Esophagus muscularis mucosa (tissue), 4 donors: Measurements from ENCODE around the gene E2F4. TPM values are rescaled to one million over a fixed set of nuclear protein-coding genes. Genes with fewer than 3 reads are reported as not detected.

Experiments
- DNase-seq: peaks from one replicate; pipeline ENCODE4 v3.0.0-alpha.2; 2017; ENCODE audit errors: extremely low spot score
- H3K27ac ChIP-seq, 4 donors: fragments of 200-600 bp; sonication (generic); replicated peaks in 1 of 4; 1 replicate in 3 of 4; 2 replicates in 1 of 4; pipeline ENCODE4 v1.5.1; 2016 to 2019; ENCODE audit warnings: mild to moderate bottlenecking in 1 of 4
- H3K27me3 ChIP-seq, 4 donors: fragments of 200-600 bp; sonication (generic); one replicate each; pipeline versions ENCODE4 v1.5.1 to v1.6.0; 2016 to 2019
- H3K36me3 ChIP-seq, 4 donors: fragments of 200-600 bp; sonication (generic); one replicate each; pipeline ENCODE4 v1.5.1; 2016 to 2019
- H3K4me1 ChIP-seq, 4 donors: fragments of 200-600 bp; sonication (generic); one replicate each; pipeline ENCODE4 v1.5.1; 2016 to 2019
- H3K4me3 ChIP-seq, 4 donors: fragments of 200-600 bp; sonication (generic); 1 replicate in 2 of 4; 2 replicates in 2 of 4; pipeline ENCODE4 v1.5.1; 2016 to 2019; ENCODE audit warnings: mild to moderate bottlenecking in 4 of 4, moderate library complexity in 1 of 4
- H3K9me3 ChIP-seq, 4 donors: fragments of 200-600 bp; sonication (generic); 1 replicate in 3 of 4; 2 replicates in 1 of 4; pipeline ENCODE4 v1.5.1; 2016 to 2019
- EP300 ChIP-seq: sonication (generic); formaldehyde crosslinking; IDR thresholded peaks from one replicate; pipeline ENCODE4 v1.6.1; 2017; ENCODE audit warnings: antibody characterized with exemption
- POLR2A ChIP-seq: fragments of 450-650 bp; IDR thresholded peaks from one replicate; pipeline ENCODE4 v1.6.1; 2017; ENCODE audit warnings: antibody characterized with exemption, moderate library complexity, mild to moderate bottlenecking, low read depth
- POLR2AphosphoS5 ChIP-seq, 2 donors: sonication (generic); formaldehyde crosslinking; IDR thresholded peaks; one replicate each; pipeline ENCODE4 v1.6.1; 2017; ENCODE audit warnings: antibody characterized with exemption in 2 of 2
- WGBS: methylation state at CpG from one replicate; pipeline ENCODE4 v1.1.5; 2018; 5-methylcytosine and 5-hydroxymethylcytosine counted together
- intact Hi-C: fragments of 100-400 bp; cut with DNase I; formaldehyde crosslinking; loops from one replicate; pipeline ENCODE4 v1.15.1; 2023
- total RNA-seq, 4 donors: library from RNA; depleted of rRNA; stranded (reverse); fragments of >200 nt; gene quantifications; one replicate each; pipeline versions ENCODE4 v1.1.0 to v1.2.1, GENCODE V29; 2016
- TF ChIP-seq, protein P1 (sequence below), 3 experiments: fragments of 200-600 bp in 2 of 3; fragments of 450-650 bp in 1 of 3; sonication (generic) in 2 of 3; IDR thresholded peaks; one replicate each; pipeline ENCODE4 v1.5.1; 2017 to 2019; ENCODE audit warnings: antibody characterized with exemption in 3 of 3, mild to moderate bottlenecking in 2 of 3, moderate library complexity in 1 of 3

Gene E2F4
- total RNA-seq, 4 donors from 2014 or later: 54.8 to 96.9 (median 93.1) TPM

GRCh38 chr16:67157892-67158635 lies 33.9 kb upstream of the E2F4 start:
- Histone ChIP-seq H3K4me1 (peaks cover 51 to 61% (median 55%) of the 10 kb centered on the region in 4 donors), H3K27ac (no peak overlapping the region), H3K36me3 (no peaks in the 10 kb centered on the region), H3K9me3 (no peaks in the 10 kb centered on the region), H3K4me3 (no peak overlapping the region), H3K27me3 (peaks cover 0 to 7% (median under 1%) of the 10 kb centered on the region in 4 donors)
- DNase-seq: no peak
- TF ChIP-seq POLR2A: no peak
- TF ChIP-seq EP300: no peak
- TF ChIP-seq, protein P1, sequence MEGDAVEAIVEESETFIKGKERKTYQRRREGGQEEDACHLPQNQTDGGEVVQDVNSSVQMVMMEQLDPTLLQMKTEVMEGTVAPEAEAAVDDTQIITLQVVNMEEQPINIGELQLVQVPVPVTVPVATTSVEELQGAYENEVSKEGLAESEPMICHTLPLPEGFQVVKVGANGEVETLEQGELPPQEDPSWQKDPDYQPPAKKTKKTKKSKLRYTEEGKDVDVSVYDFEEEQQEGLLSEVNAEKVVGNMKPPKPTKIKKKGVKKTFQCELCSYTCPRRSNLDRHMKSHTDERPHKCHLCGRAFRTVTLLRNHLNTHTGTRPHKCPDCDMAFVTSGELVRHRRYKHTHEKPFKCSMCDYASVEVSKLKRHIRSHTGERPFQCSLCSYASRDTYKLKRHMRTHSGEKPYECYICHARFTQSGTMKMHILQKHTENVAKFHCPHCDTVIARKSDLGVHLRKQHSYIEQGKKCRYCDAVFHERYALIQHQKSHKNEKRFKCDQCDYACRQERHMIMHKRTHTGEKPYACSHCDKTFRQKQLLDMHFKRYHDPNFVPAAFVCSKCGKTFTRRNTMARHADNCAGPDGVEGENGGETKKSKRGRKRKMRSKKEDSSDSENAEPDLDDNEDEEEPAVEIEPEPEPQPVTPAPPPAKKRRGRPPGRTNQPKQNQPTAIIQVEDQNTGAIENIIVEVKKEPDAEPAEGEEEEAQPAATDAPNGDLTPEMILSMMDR (IDR thresholded peaks at IDR 0.05): no peak
- TF ChIP-seq POLR2AphosphoS5 (IDR thresholded peaks at IDR 0.05): no peak
- WGBS: 83% methylated on average over 7 of the region's 7 CpGs
- intact Hi-C loops: loop anchor here (2.0 to 5.0 kb wide), 3 partner anchors 27 to 261 kb away; no protein-coding TSS in a partner anchor

DNA sequence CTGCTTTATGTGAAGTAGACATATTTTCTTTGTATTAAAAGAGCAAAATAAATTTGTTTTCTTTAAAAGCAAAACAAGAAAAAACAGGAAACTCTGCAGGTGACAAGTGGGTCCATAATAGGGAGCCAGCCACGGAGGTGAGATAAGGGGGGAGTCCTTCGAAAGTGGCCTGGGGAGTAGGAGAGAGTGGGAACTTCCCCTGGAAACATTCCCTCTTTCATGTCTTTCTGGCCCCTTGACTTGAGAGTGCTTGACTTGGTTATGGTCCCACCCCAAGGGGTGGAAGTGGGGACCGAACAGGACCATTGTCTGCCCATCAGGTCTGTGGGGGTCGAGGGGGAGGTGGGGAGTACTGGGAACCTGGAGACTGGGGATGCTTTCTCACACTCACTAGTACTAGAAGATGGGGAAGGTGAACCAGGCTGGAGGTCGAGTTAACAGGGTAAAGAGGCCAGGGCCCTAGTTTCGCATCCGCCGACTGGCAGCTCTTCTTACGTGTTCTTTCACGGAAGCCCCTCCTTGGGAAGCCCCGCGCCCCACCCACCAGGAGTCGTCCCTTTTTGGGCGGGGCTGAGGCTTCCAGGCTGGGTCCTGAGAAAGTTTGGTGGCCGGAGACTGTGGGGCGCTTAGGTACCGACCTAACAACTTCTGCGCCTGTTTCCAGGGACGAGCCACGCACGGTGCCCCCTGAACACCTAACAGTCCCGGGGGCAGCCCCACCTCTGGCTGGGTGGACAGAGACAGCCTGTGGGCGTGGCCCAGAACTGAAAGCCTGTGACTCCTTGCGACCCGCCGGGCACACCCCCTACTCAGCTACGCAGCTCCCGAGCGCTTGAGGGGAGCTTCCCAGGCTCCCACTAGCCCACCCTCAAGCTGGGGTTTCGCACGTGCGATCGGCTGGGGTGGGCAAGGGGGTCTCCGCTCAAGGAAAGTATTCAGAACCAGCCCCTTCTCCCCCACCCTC lies 33.0 kb upstream of the E2F4 start:
- H3K27ac ChIP-seq: peak overlapping the region; percentile 76 to 91 (median 81)
- 13% methylated on average over 20 of the region's 34 CpGs for WGBS
- intact Hi-C loops: loop anchor here (2.0 to 5.0 kb wide), 3 partner anchors 26 to 262 kb away; no protein-coding TSS in a partner anchor
- peak overlapping the region; percentile 79 to 95 (median 94) for H3K4me3 ChIP-seq
- H3K27me3 ChIP-seq: peaks cover 0 to 16% (median 2%) of the 10 kb centered on the region in 4 donors
- H3K4me1 ChIP-seq: peaks cover 59 to 69% (median 64%) of the 10 kb centered on the region in 4 donors
- H3K9me3 ChIP-seq: no peaks in the 10 kb centered on the region
- H3K36me3 ChIP-seq: no peaks in the 10 kb centered on the region
- no peak for DNase-seq
- TF ChIP-seq EP300 (no peak), POLR2A (no peak)

GRCh38 chr16:67161595-67162058 lies 30.3 kb upstream of the E2F4 start:
- DNase-seq: no peak
- H3K9me3 ChIP-seq: no peaks in the 10 kb centered on the region
- peaks cover 0 to 2% (median under 1%) of the 10 kb centered on the region in 4 donors for H3K36me3 ChIP-seq
- TF ChIP-seq POLR2AphosphoS5 (IDR thresholded peaks at IDR 0.05) (no peak), POLR2A (no peak), EP300 (no peak)
- TF ChIP-seq, protein P1 (IDR thresholded peaks at IDR 0.05): no peak
- peak overlapping the region; percentile 79 to 95 (median 94) for H3K4me3 ChIP-seq
- peaks cover 65 to 82% (median 74%) of the 10 kb centered on the region in 4 donors for H3K4me1 ChIP-seq
- peak overlapping the region; percentile 80 to 91 (median 85) for H3K27ac ChIP-seq
- peaks cover 0 to 36% (median 2%) of the 10 kb centered on the region in 4 donors for H3K27me3 ChIP-seq
- intact Hi-C loops: no loop called here
- 44% methylated on average over 21 of the region's 25 CpGs for WGBS

DNA sequence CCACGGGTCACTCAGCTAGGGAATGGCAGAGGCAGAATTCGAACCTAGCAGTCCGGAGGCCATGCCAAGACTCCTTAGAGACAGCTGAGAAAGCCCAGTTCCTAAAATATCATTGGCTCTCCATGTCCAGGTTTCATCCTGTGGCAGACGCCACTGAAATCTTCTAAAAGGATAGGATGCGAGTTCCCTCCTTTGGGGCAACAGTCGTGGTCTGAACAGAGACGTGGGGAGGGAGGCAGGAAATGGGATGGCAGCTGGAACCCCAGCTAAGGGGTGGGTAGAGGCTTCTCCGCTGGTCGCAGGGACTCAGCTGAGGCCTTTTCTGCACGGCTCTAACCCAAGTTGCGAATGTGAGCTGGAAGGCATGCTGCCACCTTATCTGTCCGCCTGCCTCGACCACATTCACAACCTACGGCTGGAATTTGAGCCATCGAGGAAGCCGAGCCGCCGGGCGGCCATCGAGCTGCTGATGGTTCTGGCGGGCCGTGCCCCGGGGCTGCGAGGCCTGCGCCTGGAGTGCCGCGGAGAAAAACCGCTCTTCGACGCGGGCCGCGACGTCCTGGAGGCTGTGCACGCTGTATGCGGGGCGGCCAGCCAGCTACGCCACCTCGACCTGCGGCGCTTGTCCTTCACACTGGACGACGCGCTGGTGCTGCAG lies 29.3 kb upstream of the E2F4 start:
- H3K27ac ChIP-seq: peak overlapping the region; percentile 80 to 97 (median 90)

More for the DNA sequence above, 29.3 kb upstream of the E2F4 start:
- peak overlapping the region; percentile 53 to 57 (median 54) for H3K4me3 ChIP-seq
- TF ChIP-seq, protein P1 (IDR thresholded peaks at IDR 0.05): no peak
- no peak for TF ChIP-seq POLR2A
- no peak for TF ChIP-seq EP300
- TF ChIP-seq POLR2AphosphoS5 (IDR thresholded peaks at IDR 0.05): no peak
- 32% methylated on average over 8 of the region's 44 CpGs for WGBS
- H3K4me1 ChIP-seq: peaks cover 65 to 90% (median 80%) of the 10 kb centered on the region in 4 donors
- intact Hi-C loops: no loop called here
- no peak for DNase-seq
- no peaks in the 10 kb centered on the region for H3K9me3 ChIP-seq
- H3K36me3 ChIP-seq: peaks cover 0 to 9% (median 3%) of the 10 kb centered on the region in 4 donors
- peaks cover 0 to 36% (median 2%) of the 10 kb centered on the region in 4 donors for H3K27me3 ChIP-seq
